ENCODE measurements around the gene KCND3. TPM values are rescaled to one million over a fixed set of nuclear protein-coding genes. Genes with fewer than 3 reads are reported as not detected.

Gene KCND3
- total RNA-seq, 1 donor from 2014 or later, result not detected

- H3K4me3 ChIP-seq (ENCODE audit: low read depth, low read length), result no peak overlapping the region
- no peak for TF ChIP-seq CTCF (conservative IDR thresholded peaks at IDR 0.05; ENCODE audit: low read depth, low read length)
- no peak for DNase-seq (ENCODE audit: low read depth)
Measured at GRCh38 chr1:111888740-111889376, 100.6 kb downstream of the KCND3 start.

- DNase-seq (ENCODE audit: low read depth), result no peak
- no peak for TF ChIP-seq CTCF (conservative IDR thresholded peaks at IDR 0.05; ENCODE audit: low read depth, low read length)
- no peak overlapping the region for H3K4me3 ChIP-seq (ENCODE audit: low read depth, low read length)
Measured at GRCh38 chr1:111887875-111888274, 101.6 kb downstream of the KCND3 start.

GRCh38 chr1:111887385-111887784, 102.1 kb downstream of the KCND3 start:
- no peak for DNase-seq (ENCODE audit: low read depth)
- no peak for TF ChIP-seq CTCF (conservative IDR thresholded peaks at IDR 0.05; ENCODE audit: low read depth, low read length)
- H3K4me3 ChIP-seq (ENCODE audit: low read depth, low read length), result no peak overlapping the region

GRCh38 chr1:111886741-111887140, 102.7 kb downstream of the KCND3 start:
- DNase-seq (ENCODE audit: low read depth), result no peak
- no peak for TF ChIP-seq CTCF (conservative IDR thresholded peaks at IDR 0.05; ENCODE audit: low read depth, low read length)
- H3K4me3 ChIP-seq (ENCODE audit: low read depth, low read length), result no peak overlapping the region

- no peak for DNase-seq (ENCODE audit: low read depth)
- no peak overlapping the region for H3K4me3 ChIP-seq (ENCODE audit: low read depth, low read length)
- no peak for TF ChIP-seq CTCF (conservative IDR thresholded peaks at IDR 0.05; ENCODE audit: low read depth, low read length)
Measured at GRCh38 chr1:111884772-111885443, 104.6 kb downstream of the KCND3 start.

GRCh38 chr1:111882986-111883560, 106.4 kb downstream of the KCND3 start:
- DNase-seq (ENCODE audit: low read depth), result no peak
- no peak for TF ChIP-seq CTCF (conservative IDR thresholded peaks at IDR 0.05; ENCODE audit: low read depth, low read length)
- no peak overlapping the region for H3K4me3 ChIP-seq (ENCODE audit: low read depth, low read length)
